H1 (cell line): ENCODE results near the gene SLC22A23.

Experiments
- CTCF ChIP-seq, 3 experiments: IDR thresholded peaks; 1 replicate in 2 of 3; 2 replicates in 1 of 3; pipeline versions ENCODE4 v1.5.1 to v1.6.1; 2011; ENCODE audit warnings: low read length in 3 of 3, mild to moderate bottlenecking in 3 of 3, inconsistent platforms in 2 of 3, low read depth in 1 of 3, moderate library complexity in 1 of 3; ENCODE audit not compliant: insufficient read depth in 1 of 3; ENCODE audit errors: control extremely low read depth in 1 of 3
- HDAC2 ChIP-seq, 2 experiments: fragments of 300-600 bp in 1 of 2; sonication (generic) in 1 of 2; IDR thresholded peaks; 2 replicates each; pipeline ENCODE4 v1.6.1; 2011 to 2012; ENCODE audit warnings: low read depth in 2 of 2, low read length in 2 of 2, mild to moderate bottlenecking in 2 of 2, moderate library complexity in 2 of 2, borderline replicate concordance in 1 of 2, inconsistent platforms in 1 of 2
- POLR2A ChIP-seq, 2 experiments: IDR thresholded peaks; 1 replicate in 1 of 2; 2 replicates in 1 of 2; pipeline ENCODE4 v1.6.1; 2011; ENCODE audit warnings: low read depth in 2 of 2, low read length in 2 of 2, mild to moderate bottlenecking in 2 of 2; ENCODE audit errors: control extremely low read depth in 1 of 2

- TF ChIP-seq HDAC2 (IDR thresholded peaks at IDR 0.05; ENCODE audit: borderline replicate concordance in 1 of 2, low read depth in 2 of 2, low read length in 2 of 2) (no peak), CTCF (IDR thresholded peaks at IDR 0.05; ENCODE audit: control extremely low read depth in 1 of 3, insufficient read depth in 1 of 3, low read depth in 1 of 3, low read length in 3 of 3) (peak in 1 of 3 experiments; percentile 34; a peak in 2 of 4 replicates), POLR2A (IDR thresholded peaks at IDR 0.05; ENCODE audit: control extremely low read depth in 1 of 2, low read depth in 2 of 2, low read length in 2 of 2) (no peak)
Measured at GRCh38 chr6:3311826-3312225, 145.0 kb downstream of the SLC22A23 start.
